Fibroblast of villous mesenchyme (primary cell): ENCODE measurements around the gene PRKACA. TPM values are rescaled to one million over a fixed set of nuclear protein-coding genes. Genes with fewer than 3 reads are reported as not detected.

Experiments used
- DNase-seq: peaks from one replicate; pipeline ENCODE4 v3.0.0-alpha.2; 2010; ENCODE audit warnings: low read depth
- H3K4me3 ChIP-seq: 2 replicates; pipeline ENCODE4 v1.5.1; 2011; ENCODE audit warnings: low read depth, mild to moderate bottlenecking, low read length
- total RNA-seq: library from RNA; depleted of rRNA; stranded (reverse); fragments of >200 nt; gene quantifications from 2 replicates; pipeline ENCODE4 v1.2.3, GENCODE V29; 2012
- TF ChIP-seq, protein P1 (sequence below): IDR thresholded peaks from 2 replicates; pipeline ENCODE4 v1.5.1; 2012; ENCODE audit warnings: low read depth, mild to moderate bottlenecking, low read length; ENCODE audit not compliant: insufficient read depth

Gene PRKACA
- total RNA-seq, 1 donor: 50.1 TPM

DNA sequence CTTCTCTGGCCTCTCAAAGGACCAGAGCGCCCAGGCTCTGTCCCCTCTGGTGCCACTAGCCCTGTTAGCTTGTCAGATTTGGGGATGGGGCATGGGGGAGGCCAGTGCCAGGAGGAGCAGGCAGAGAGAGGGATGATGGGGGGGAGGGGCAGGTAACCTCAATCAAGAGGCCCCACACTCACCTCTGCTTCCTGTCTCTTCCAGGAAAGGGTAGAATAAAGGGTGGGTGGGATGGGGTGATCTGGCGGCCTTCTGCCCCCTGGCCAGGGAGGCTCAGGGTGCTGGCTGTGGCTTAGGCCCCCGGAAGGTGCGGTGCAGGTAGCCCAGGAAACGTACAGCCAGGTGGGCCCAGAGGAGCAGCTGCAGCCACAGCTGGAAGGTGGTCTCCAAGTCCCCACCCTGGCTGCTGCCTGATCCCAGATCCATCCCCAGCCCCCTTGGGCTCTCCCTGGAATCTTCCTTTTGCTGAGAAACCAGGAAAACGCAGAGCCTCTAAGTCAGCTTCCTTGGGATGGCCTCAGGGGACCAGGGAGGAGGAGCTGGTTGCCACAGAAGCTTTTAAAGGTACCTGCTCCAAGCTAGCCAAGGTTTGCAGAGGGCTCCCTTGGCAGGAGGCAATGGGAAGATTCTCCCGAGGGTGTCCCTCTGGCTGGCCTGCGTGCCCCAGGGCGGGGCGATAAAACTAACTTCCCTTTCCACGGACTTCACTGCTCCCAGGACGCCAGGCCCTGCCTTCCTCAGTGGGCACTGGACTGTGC, 5.3 kb downstream of the PRKACA start:
- TF ChIP-seq, protein P1, sequence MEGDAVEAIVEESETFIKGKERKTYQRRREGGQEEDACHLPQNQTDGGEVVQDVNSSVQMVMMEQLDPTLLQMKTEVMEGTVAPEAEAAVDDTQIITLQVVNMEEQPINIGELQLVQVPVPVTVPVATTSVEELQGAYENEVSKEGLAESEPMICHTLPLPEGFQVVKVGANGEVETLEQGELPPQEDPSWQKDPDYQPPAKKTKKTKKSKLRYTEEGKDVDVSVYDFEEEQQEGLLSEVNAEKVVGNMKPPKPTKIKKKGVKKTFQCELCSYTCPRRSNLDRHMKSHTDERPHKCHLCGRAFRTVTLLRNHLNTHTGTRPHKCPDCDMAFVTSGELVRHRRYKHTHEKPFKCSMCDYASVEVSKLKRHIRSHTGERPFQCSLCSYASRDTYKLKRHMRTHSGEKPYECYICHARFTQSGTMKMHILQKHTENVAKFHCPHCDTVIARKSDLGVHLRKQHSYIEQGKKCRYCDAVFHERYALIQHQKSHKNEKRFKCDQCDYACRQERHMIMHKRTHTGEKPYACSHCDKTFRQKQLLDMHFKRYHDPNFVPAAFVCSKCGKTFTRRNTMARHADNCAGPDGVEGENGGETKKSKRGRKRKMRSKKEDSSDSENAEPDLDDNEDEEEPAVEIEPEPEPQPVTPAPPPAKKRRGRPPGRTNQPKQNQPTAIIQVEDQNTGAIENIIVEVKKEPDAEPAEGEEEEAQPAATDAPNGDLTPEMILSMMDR: no peak

DNA sequence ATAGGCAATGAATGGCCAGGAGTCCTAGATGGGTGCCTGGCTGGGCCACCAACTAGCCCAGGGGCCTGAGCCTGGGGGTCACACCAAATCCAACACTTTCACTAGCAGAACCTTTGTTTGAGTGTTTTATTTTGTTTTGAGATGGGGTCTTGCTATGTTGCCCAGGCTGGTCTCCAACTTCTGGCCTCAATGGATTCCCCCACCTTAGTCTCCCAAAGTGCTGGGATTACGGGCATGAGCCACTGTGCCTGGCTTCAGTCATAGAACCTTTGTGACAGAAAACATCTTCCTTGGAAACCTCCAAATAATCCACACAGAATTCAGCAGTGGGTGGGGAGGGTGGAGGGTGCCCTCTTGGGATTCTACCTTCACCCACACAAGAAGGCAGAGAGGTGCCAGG, 6.1 kb downstream of the PRKACA start:
- TF ChIP-seq, protein P1: no peak
- no peak overlapping the region for H3K4me3 ChIP-seq
- DNase-seq: no peak

More for the DNA sequence above, 5.3 kb downstream of the PRKACA start:
- DNase-seq: no peak
- no peak overlapping the region for H3K4me3 ChIP-seq

GRCh38 chr19:14110650-14111049, 6.9 kb downstream of the PRKACA start:
- no peak overlapping the region for H3K4me3 ChIP-seq
- no peak for DNase-seq
- TF ChIP-seq, protein P1: no peak

DNA sequence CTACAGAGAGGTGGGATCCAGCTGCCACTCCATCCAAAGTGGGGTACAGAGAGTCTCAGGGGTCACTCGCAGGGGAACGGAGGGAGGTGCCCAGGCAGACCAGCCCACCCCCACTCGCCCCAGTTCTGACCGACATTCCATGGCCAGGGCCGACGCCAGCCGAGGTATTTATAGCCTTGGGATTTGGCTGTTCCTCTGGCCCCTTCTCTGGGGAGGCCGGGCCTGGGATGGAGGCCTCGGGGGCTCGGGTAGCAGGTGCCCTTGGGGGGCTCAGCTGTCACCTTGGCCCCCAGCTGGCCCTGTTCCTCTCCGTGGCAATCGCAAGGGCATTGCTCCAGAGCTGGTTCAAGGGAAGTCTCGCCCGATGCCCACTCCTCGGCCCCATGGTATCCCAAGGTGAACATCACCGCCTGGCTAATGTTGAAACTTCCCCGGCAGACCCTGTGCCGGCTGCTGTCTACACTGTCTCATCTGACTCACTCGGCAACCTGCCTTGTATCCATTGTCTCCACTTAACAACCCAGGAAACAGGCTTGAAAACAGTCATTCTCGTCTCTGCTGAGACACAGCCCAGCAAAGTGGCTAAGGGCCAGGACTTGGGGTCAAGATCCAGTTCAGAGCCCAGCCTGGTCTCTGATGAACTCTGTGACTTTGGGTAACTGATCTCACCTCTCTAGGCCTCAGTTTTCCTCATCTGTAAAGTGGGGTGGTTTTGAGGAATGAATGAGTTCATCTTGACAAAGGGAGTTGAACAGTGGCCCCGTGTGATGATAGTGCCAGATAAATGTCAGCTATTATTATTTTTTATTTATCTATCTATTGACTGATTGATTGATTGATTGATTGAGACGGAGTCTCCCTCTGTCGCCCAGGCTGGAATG, 9.7 kb downstream of the PRKACA start:
- TF ChIP-seq, protein P1: no peak
- no peak for DNase-seq
- no peak overlapping the region for H3K4me3 ChIP-seq

DNA sequence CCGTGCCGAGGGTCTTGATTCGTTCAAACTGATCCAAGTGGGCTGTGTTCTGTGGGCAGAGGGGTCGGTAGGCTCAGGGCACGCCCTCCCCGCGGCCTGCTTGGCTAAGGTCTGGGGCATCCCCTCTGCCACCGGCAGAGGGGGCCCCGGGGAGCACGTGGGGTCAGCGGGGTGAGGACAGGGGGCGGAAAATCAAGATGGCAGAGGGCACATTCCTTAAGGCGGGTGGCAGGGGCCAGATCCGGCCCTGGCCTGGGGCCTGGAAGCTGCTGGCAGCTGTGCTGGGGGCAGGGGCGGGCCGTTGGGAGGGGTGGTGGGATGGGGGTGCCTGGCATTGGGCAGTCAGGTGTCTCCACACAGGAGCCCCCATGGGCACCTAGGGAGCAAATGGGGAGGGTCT, 10.7 kb downstream of the PRKACA start:
- TF ChIP-seq, protein P1: no peak
- no peak for DNase-seq
- H3K4me3 ChIP-seq: no peak overlapping the region

- DNase-seq: no peak
These were observed 11.9 kb downstream of the PRKACA start for GRCh38 chr19:14105680-14106079.

More at GRCh38 chr19:14105680-14106079, 11.9 kb downstream of the PRKACA start:
- TF ChIP-seq, protein P1: no peak
- H3K4me3 ChIP-seq: no peak overlapping the region
